ENCODE data around the gene DPEP2NB. TPM values are rescaled to one million over a fixed set of nuclear protein-coding genes. Genes with fewer than 3 reads are reported as not detected.
"Not testable (repeated sequence)": the region's sequence is repeated elsewhere in the genome, so short reads cannot be mapped to it uniquely, and the experiment has no call there.

The DPEP2NB gene
- total RNA-seq, 1 experiment from 2014 or later: not detected

GRCh38 chr16:67976205-67976604 is 39.5 kb downstream of the DPEP2NB start (continued):
- TF ChIP-seq, protein P1, sequence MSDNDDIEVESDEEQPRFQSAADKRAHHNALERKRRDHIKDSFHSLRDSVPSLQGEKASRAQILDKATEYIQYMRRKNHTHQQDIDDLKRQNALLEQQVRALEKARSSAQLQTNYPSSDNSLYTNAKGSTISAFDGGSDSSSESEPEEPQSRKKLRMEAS (IDR thresholded peaks at IDR 0.05): no peak

DNA sequence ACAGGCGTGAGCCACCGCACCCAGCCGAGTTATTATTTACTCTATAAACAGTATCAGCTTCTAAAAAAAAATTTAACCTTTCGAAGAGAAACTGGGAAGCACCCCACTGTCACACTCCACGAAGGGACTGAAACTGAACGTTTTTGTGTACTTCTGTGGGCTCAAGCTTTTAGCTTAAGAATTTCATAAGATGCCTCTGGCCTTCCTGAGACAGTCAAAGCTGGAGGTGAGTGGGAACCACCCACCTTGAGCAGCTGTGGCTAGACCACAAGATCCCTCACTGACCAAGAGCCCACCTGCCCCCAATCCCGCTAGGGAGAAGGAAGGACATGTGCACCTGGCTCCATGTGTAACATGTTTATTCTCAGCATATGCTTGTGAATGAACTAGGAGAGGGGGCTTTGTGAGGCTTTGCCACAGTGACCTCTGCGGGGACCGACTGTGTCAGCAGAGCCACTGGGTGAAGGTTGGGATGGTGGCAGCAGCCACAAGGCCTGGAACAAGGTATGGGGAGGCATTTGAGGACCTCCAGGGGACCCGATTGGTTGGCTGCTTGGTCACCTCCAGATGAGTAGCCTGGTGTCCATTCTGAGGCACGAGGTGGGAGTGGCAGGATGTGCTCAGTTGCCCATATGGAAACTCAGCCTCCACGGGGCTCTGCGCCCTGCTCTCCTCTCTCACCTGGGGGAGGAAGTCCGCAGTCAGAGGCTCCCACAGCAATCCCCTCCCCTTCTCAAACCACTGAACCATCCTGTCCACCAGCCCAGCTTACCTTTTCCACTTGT is 40.2 kb downstream of the DPEP2NB start:
- H3K9ac ChIP-seq (ENCODE audit: low read length): no peak overlapping the region
- H3K27me3 ChIP-seq (ENCODE audit: insufficient read depth, low read length): no peaks in the 10 kb centered on the region
- ChIA-PET CTCF (no interaction called here), POLR2A (no interaction called here), RAD21 (ENCODE audit: low non-redundant PET in 1 of 2, low total read pairs in 2 of 2, uncharacterized antibody in 2 of 2, unreplicated experiment in 2 of 2) (no interaction called here)
- H3K9me2 ChIP-seq (ENCODE audit: insufficient read depth): no peaks in the 10 kb centered on the region
- no peaks in the 10 kb centered on the region for H3K9me3 ChIP-seq (ENCODE audit: control insufficient read depth in 1 of 2, insufficient read depth in 1 of 2, low read depth in 1 of 2, low read length in 2 of 2)
- intact Hi-C loops (cut with micrococcal nuclease): no loop called here
- no peaks in the 10 kb centered on the region for H3K79me2 ChIP-seq (ENCODE audit: insufficient read depth, low read length)
- TF ChIP-seq, protein P1 (IDR thresholded peaks at IDR 0.05): no peak
- TF ChIP-seq, protein P2, sequence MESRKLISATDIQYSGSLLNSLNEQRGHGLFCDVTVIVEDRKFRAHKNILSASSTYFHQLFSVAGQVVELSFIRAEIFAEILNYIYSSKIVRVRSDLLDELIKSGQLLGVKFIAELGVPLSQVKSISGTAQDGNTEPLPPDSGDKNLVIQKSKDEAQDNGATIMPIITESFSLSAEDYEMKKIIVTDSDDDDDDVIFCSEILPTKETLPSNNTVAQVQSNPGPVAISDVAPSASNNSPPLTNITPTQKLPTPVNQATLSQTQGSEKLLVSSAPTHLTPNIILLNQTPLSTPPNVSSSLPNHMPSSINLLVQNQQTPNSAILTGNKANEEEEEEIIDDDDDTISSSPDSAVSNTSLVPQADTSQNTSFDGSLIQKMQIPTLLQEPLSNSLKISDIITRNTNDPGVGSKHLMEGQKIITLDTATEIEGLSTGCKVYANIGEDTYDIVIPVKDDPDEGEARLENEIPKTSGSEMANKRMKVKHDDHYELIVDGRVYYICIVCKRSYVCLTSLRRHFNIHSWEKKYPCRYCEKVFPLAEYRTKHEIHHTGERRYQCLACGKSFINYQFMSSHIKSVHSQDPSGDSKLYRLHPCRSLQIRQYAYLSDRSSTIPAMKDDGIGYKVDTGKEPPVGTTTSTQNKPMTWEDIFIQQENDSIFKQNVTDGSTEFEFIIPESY (IDR thresholded peaks at IDR 0.05; ENCODE audit: extremely low read depth, insufficient replicate concordance, low read length): no peak
- TF ChIP-seq ZFX (IDR thresholded peaks at IDR 0.05) (no peak), SP1 (IDR thresholded peaks at IDR 0.05; ENCODE audit: low read depth) (no peak), CEBPB (IDR thresholded peaks at IDR 0.05; ENCODE audit: low read depth) (no peak), ATF3 (IDR thresholded peaks at IDR 0.05) (no peak), JUND (IDR thresholded peaks at IDR 0.05) (no peak), YY1 (IDR thresholded peaks at IDR 0.05; ENCODE audit: extremely low read depth, insufficient replicate concordance, low read depth, low read length) (no peak), RAD21 (IDR thresholded peaks at IDR 0.05; ENCODE audit: low read depth) (no peak), CBX3 (IDR thresholded peaks at IDR 0.05; ENCODE audit: low read depth) (no peak)
- ATAC-seq (no peak), DNase-seq (ENCODE audit: low read depth, low spot score) (no peak)
- no peak overlapping the region for H3K4me2 ChIP-seq (ENCODE audit: low read length)
- H3K4me3 ChIP-seq (replicated peaks in 1 of 2; ENCODE audit: low read depth in 1 of 2, low read length in 2 of 2): no peak overlapping the region
- no peaks in the 10 kb centered on the region for H3K36me3 ChIP-seq (ENCODE audit: control insufficient read depth in 1 of 2, insufficient read depth in 2 of 2, low read length in 2 of 2)
- BruUV-seq (replicated peaks): no TSS peak
- H4K20me1 ChIP-seq (ENCODE audit: insufficient read depth): no peaks in the 10 kb centered on the region
- no peak overlapping the region for H2AFZ ChIP-seq (ENCODE audit: low read depth, low read length, poor library complexity, severe bottlenecking)
- no peak overlapping the region for H3K27ac ChIP-seq (ENCODE audit: low read depth, low read length)
- no peaks in the 10 kb centered on the region for H3K4me1 ChIP-seq (ENCODE audit: control insufficient read depth in 1 of 2, insufficient read depth in 2 of 2, low read length in 2 of 2)

- H3K27me3 ChIP-seq (ENCODE audit: insufficient read depth, low read length); H3K4me1 ChIP-seq (ENCODE audit: control insufficient read depth in 1 of 2, insufficient read depth in 2 of 2, low read length in 2 of 2); BruUV-seq (replicated peaks); H2AFZ ChIP-seq (ENCODE audit: low read depth, low read length, poor library complexity, severe bottlenecking); H3K9me3 ChIP-seq (ENCODE audit: control insufficient read depth in 1 of 2, insufficient read depth in 1 of 2, low read depth in 1 of 2, low read length in 2 of 2); DNase-seq (ENCODE audit: low read depth, low spot score); H3K36me3 ChIP-seq (ENCODE audit: control insufficient read depth in 1 of 2, insufficient read depth in 2 of 2, low read length in 2 of 2); intact Hi-C loops (cut with micrococcal nuclease); RAD21 ChIA-PET (ENCODE audit: low non-redundant PET in 1 of 2, low total read pairs in 2 of 2, uncharacterized antibody in 2 of 2, unreplicated experiment in 2 of 2); H3K9ac ChIP-seq (ENCODE audit: low read length); H3K4me2 ChIP-seq (ENCODE audit: low read length); H3K79me2 ChIP-seq (ENCODE audit: insufficient read depth, low read length); ATAC-seq; H3K4me3 ChIP-seq (replicated peaks in 1 of 2; ENCODE audit: low read depth in 1 of 2, low read length in 2 of 2); H3K9me2 ChIP-seq (ENCODE audit: insufficient read depth); H4K20me1 ChIP-seq (ENCODE audit: insufficient read depth); H3K27ac ChIP-seq (ENCODE audit: low read depth, low read length): not testable (repeated sequence)
- CTCF ChIA-PET: interaction anchor here (1.1 kb wide), 1 partner anchor 69 kb away, joined by 3 read pairs; no protein-coding TSS in a partner anchor
- POLR2A ChIA-PET: interaction anchor here (1.3 kb wide), 1 partner anchor 10 kb away, joined by 3 read pairs; no protein-coding TSS in a partner anchor
These were observed 43.4 kb downstream of the DPEP2NB start for GRCh38 chr16:67972285-67972684.

Measured in HCT116 (cell line).